GM12872 (cell line): ENCODE data around the gene SIRPA.

Source experiments
- TF ChIP-seq, protein P1 (sequence below): IDR thresholded peaks from 3 replicates; pipeline ENCODE4 v1.5.1; 2011; ENCODE audit warnings: low read depth, mild to moderate bottlenecking, low read length, moderate library complexity; ENCODE audit not compliant: insufficient read depth

SIRPA gene

DNA sequence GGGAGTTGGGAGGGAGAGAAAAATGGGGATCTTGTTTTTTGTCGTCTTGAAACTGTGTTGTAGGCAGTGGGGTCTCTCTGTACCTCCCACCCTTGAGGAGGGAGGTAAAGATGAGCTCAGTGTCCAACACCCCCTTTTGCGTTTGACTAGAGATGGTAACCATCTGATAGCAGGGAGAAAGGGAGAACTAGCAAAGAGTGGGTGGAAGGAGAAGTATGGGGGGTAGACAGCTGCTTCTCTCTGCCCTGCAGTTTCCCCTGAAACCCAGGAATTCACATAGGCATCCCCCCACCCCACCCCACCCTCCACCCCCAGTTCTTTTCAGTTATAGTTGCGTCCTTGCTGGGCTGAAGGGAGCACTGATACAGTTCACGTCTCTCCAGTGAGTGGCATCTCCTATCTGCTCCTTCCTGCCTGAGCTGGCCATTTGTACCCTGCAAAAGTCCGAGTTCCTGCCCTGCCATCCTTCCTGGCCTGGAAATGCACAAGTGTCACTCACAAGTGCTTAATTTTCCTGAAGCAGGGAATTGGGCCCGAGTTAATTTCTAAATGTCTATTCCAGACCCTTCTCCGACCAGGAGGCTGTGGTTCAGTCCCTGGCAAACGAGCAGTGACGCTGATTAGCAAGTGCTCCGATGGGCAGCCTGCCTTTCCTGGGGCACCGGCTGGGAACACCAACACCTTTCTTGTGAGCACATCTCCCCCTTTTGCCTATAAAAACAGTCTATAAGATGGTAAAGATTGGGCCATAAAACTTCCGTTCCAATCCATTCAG is 1.5 kb downstream of the SIRPA start:
- TF ChIP-seq, protein P1, sequence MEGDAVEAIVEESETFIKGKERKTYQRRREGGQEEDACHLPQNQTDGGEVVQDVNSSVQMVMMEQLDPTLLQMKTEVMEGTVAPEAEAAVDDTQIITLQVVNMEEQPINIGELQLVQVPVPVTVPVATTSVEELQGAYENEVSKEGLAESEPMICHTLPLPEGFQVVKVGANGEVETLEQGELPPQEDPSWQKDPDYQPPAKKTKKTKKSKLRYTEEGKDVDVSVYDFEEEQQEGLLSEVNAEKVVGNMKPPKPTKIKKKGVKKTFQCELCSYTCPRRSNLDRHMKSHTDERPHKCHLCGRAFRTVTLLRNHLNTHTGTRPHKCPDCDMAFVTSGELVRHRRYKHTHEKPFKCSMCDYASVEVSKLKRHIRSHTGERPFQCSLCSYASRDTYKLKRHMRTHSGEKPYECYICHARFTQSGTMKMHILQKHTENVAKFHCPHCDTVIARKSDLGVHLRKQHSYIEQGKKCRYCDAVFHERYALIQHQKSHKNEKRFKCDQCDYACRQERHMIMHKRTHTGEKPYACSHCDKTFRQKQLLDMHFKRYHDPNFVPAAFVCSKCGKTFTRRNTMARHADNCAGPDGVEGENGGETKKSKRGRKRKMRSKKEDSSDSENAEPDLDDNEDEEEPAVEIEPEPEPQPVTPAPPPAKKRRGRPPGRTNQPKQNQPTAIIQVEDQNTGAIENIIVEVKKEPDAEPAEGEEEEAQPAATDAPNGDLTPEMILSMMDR = no peak

DNA sequence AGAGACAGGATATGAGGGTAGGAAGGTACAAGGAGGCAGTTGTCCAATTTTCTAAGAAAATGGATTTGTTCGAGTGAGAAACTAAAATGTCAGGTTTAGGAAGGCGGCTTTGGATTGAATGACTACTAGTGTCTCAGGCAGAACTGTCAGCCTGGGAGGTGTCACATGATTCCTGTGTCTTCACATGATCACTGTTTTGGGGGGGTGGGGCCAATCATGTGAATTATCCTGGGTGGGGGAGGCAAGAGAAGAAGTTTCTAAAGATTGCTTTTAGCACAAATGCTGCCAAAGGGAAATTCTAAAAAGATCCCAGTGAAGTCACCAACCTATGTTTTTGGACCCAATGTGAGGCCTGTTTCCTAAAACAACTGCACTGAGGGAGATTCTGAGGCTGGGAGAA is 2.3 kb downstream of the SIRPA start:
- TF ChIP-seq, protein P1 = no peak

DNA sequence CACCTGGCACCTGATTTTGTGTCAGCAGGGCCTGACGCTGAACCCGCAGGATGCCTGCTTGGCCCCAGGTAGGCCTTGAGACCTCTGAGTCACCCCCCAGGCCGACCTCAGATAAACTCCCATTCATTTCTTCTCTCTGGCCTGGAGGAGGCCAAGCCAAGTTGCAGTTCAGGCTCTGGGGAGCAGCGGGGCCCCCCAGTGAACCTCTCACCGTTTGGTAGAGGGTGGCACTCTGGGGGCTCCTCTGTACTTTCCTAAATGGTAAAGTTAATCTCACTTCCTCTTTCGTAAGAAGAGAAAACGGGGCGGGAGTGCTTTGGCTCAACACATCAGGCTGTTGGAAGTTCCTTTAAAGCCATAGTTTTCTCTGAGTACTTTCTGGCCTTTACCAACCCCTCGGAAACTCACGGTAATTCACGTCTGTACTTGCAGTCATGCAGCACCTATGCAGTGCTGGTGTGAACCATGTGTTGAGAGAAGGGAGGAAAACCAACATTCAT is 2.8 kb downstream of the SIRPA start:
- TF ChIP-seq, protein P1 = no peak

DNA sequence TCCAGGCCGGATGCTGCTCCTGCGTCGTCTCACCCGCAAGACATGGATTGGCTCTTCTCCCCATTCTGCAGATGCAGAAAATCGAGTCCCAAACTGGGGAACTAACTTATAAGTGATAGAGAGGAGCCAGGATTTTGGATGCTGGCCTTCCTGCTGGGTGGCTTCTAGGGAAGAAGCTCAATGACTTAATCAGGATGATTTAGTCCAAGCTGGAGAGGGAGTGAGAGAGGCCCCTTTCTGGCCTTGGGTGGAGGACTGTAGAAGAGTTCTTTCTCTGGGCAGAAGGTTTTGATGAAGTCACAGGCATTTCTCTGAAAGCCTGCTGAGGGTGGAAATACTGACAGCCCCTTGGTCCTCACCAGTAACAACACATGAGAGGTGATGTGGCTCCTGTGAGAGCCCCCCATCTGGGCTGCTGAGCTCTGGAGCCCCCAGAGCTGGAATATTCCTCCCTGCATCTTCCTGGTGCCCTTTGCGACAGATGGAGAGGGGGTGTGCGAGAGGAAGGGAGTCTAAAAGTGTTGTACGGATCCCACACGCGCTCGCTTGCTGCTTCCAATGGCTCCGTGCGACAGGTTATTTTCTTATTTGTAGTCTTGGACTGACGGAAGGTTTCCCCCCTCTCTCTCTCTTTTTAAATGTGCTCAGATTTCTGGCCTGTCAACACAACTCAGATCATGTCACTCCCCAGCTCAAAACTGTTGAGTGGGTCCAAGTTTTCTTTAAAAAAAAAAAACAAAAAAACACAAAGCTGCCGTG is 3.5 kb downstream of the SIRPA start:
- TF ChIP-seq, protein P1 = no peak

DNA sequence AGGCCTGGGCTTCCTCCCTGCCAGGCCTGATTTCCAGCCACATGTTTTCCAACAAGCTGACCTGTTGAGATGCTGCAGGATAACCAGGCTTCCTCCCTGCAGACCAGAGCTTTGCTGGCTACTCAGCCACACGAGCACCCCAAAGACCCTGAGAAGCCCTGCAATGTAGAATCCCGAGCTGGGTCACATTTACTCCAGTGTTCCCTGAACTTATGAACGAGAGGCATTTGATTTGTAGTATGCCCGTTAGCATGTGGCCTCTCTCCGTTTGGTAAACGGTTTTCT is 4.0 kb downstream of the SIRPA start:
- TF ChIP-seq, protein P1 = no peak

DNA sequence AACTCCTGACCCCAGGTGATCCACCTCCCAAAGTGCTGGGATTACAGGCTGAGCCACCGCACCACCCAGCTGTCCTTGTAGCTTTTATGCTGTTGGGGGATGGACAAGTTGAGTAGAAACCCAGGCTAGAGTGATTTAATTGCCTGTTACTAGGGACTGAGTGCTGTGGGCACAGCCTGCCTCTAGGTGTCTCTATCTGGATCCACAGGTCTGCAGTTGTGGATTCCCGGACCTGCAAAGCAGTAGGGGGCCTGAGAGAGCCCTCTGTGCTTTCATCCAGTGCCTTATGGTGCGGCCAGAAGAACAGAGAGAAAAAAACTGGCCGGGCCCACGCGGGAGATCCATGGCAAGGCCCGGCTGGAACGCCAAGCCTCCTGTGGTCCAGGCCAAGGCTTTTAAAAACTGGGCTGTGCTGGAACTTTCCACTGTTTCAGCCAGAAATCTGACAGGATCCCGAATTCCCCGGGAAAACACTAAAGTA is 5.2 kb downstream of the SIRPA start:
- TF ChIP-seq, protein P1 = peak; percentile 71

DNA sequence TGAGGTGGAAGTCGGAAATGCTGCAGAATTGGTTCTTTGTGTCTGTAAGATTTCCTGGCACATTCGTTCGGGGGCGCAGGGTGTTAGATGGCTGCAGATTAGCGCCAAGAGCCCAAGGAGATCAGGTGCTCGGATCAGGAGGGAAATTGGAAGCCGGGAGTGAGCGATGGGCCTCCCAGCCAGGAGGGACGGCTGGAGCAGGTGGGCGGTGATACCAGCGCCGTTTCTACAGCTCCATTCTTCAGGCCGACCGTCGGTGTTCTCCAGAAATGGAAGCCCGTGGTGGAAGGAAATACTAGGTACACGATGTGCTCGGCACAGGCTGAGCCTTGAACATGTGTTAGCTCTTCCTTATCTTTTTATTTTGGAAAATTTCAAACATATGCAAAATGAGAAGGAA is 6.5 kb downstream of the SIRPA start:
- TF ChIP-seq, protein P1 = no peak
